GM23338 (cell line): Measurements from ENCODE around the gene GGCT.

Source experiments
- EZH2phosphoT487 ChIP-seq: fragments of 200-600 bp; sonication (generic); IDR thresholded peaks from one replicate; pipeline ENCODE4 v1.8.1; 2018; ENCODE audit warnings: antibody characterized with exemption; ENCODE audit not compliant: unreplicated experiment
- JUNB ChIP-seq: IDR thresholded peaks from one replicate; pipeline ENCODE4 v1.6.1; 2016; ENCODE audit warnings: antibody characterized with exemption; ENCODE audit not compliant: unreplicated experiment
- TF ChIP-seq, protein P1 (sequence below): IDR thresholded peaks from one replicate; pipeline ENCODE4 v1.6.1; 2018; ENCODE audit warnings: antibody characterized with exemption; ENCODE audit not compliant: unreplicated experiment
- TF ChIP-seq, protein P2 (sequence below), 2 experiments: fragments of 200-600 bp in 1 of 2; sonication (generic) in 1 of 2; conservative IDR thresholded peaks; 2 replicates each; pipeline versions ENCODE4 v1.5.1 to v1.6.1; 2016 to 2017; ENCODE audit warnings: antibody characterized with exemption in 2 of 2, low read depth in 2 of 2, mild to moderate bottlenecking in 2 of 2, moderate library complexity in 1 of 2

DNA sequence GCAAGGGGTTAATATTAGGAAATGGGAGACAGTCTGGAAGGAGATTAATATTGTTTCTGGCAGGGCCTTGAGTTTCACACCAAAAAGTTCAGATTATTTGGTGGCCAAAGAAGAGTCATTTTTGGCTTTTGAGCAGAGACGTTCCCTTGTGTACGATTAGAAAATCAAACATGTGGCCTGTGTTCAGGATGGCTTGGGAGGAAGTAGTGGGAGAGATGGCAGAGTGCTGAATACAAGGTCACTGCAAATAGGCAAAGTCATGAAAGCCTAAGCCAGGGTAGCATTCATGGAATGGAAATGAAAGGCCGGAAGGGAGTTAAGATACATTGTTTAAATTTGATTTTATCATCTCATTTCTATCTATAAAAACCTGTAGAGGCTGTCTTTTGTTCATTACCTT lies 9.5 kb upstream of the GGCT start:
- TF ChIP-seq, protein P1, sequence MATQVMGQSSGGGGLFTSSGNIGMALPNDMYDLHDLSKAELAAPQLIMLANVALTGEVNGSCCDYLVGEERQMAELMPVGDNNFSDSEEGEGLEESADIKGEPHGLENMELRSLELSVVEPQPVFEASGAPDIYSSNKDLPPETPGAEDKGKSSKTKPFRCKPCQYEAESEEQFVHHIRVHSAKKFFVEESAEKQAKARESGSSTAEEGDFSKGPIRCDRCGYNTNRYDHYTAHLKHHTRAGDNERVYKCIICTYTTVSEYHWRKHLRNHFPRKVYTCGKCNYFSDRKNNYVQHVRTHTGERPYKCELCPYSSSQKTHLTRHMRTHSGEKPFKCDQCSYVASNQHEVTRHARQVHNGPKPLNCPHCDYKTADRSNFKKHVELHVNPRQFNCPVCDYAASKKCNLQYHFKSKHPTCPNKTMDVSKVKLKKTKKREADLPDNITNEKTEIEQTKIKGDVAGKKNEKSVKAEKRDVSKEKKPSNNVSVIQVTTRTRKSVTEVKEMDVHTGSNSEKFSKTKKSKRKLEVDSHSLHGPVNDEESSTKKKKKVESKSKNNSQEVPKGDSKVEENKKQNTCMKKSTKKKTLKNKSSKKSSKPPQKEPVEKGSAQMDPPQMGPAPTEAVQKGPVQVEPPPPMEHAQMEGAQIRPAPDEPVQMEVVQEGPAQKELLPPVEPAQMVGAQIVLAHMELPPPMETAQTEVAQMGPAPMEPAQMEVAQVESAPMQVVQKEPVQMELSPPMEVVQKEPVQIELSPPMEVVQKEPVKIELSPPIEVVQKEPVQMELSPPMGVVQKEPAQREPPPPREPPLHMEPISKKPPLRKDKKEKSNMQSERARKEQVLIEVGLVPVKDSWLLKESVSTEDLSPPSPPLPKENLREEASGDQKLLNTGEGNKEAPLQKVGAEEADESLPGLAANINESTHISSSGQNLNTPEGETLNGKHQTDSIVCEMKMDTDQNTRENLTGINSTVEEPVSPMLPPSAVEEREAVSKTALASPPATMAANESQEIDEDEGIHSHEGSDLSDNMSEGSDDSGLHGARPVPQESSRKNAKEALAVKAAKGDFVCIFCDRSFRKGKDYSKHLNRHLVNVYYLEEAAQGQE = no peak
- TF ChIP-seq, protein P2, sequence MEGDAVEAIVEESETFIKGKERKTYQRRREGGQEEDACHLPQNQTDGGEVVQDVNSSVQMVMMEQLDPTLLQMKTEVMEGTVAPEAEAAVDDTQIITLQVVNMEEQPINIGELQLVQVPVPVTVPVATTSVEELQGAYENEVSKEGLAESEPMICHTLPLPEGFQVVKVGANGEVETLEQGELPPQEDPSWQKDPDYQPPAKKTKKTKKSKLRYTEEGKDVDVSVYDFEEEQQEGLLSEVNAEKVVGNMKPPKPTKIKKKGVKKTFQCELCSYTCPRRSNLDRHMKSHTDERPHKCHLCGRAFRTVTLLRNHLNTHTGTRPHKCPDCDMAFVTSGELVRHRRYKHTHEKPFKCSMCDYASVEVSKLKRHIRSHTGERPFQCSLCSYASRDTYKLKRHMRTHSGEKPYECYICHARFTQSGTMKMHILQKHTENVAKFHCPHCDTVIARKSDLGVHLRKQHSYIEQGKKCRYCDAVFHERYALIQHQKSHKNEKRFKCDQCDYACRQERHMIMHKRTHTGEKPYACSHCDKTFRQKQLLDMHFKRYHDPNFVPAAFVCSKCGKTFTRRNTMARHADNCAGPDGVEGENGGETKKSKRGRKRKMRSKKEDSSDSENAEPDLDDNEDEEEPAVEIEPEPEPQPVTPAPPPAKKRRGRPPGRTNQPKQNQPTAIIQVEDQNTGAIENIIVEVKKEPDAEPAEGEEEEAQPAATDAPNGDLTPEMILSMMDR (conservative IDR thresholded peaks at IDR 0.05; ENCODE audit: low read depth in 2 of 2) = no peak
- TF ChIP-seq EZH2phosphoT487 = no peak
- TF ChIP-seq JUNB = no peak
